ENCODE measurements around the gene PXDN.

GRCh38 chr2:1585635-1586034 is 158.7 kb downstream of the PXDN start:
- TF ChIP-seq POLR2A (IDR thresholded peaks at IDR 0.05; ENCODE audit: low read length) (no peak), GATA1 (IDR thresholded peaks at IDR 0.05; ENCODE audit: low read depth, low read length) (no peak)
